ENCODE data around the gene TAB3.

TAB3 gene

GRCh38 chrX:30858098-30858497 is 31.0 kb downstream of the TAB3 start:
- no peak for TF ChIP-seq CTCF (conservative IDR thresholded peaks at IDR 0.05; ENCODE audit: low read length)
- DNase-seq (ENCODE audit: low read depth) = no peak
- H3K4me3 ChIP-seq (ENCODE audit: low read length) = no peak overlapping the region

- DNase-seq (ENCODE audit: low read depth) = no peak
- TF ChIP-seq CTCF (conservative IDR thresholded peaks at IDR 0.05; ENCODE audit: low read length) = no peak
- no peak overlapping the region for H3K4me3 ChIP-seq (ENCODE audit: low read length)
These were observed 37.6 kb downstream of the TAB3 start for GRCh38 chrX:30851449-30851848.

GRCh38 chrX:30835373-30835772 is 53.7 kb downstream of the TAB3 start:
- TF ChIP-seq CTCF (conservative IDR thresholded peaks at IDR 0.05; ENCODE audit: low read length) = no peak
- H3K4me3 ChIP-seq (ENCODE audit: low read length) = no peak overlapping the region
- no peak for DNase-seq (ENCODE audit: low read depth)

- no peak for DNase-seq (ENCODE audit: low read depth)
- H3K4me3 ChIP-seq (ENCODE audit: low read length) = no peak overlapping the region
- TF ChIP-seq CTCF (conservative IDR thresholded peaks at IDR 0.05; ENCODE audit: low read length) = no peak
These were observed 55.2 kb downstream of the TAB3 start for GRCh38 chrX:30833896-30834295.

- no peak for DNase-seq (ENCODE audit: low read depth)
- H3K4me3 ChIP-seq (ENCODE audit: low read length) = no peak overlapping the region
- TF ChIP-seq CTCF (conservative IDR thresholded peaks at IDR 0.05; ENCODE audit: low read length) = no peak
These were observed 58.0 kb downstream of the TAB3 start for GRCh38 chrX:30831082-30831481.

GRCh38 chrX:30830326-30830943 is 58.6 kb downstream of the TAB3 start:
- no peak for DNase-seq (ENCODE audit: low read depth)
- TF ChIP-seq CTCF (conservative IDR thresholded peaks at IDR 0.05; ENCODE audit: low read length) = no peak
- H3K4me3 ChIP-seq (ENCODE audit: low read length) = no peak overlapping the region

GRCh38 chrX:30824275-30824674 is 64.8 kb downstream of the TAB3 start:
- DNase-seq (ENCODE audit: low read depth) = no peak

More at GRCh38 chrX:30824275-30824674, 64.8 kb downstream of the TAB3 start:
- no peak overlapping the region for H3K4me3 ChIP-seq (ENCODE audit: low read length)
- TF ChIP-seq CTCF (conservative IDR thresholded peaks at IDR 0.05; ENCODE audit: low read length) = no peak

Measured in AG10803 (cell line).